Measurements from ENCODE around the gene HOOK1.

HOOK1 gene

DNA sequence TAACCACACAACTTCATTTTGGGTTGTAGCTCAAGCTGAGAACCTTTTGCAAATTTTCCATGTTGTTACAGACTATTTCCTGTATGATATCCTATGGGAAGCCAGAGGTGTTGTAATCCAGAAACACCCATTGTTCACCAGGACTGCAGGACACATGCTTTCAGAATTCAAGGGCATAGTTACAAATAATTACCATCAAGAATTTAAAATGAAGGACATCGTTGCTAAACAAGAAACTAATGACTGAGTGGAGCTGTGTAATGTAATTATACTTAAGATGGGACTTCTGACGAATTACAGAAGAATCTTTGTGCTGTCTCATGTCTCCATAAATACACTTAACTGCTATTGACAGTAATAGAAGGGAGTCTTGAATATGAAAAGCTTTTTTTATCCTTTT is 47.6 kb upstream of the HOOK1 start:
- TF ChIP-seq, protein P1, sequence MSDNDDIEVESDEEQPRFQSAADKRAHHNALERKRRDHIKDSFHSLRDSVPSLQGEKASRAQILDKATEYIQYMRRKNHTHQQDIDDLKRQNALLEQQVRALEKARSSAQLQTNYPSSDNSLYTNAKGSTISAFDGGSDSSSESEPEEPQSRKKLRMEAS (IDR thresholded peaks at IDR 0.05): no peak
- no peak for TF ChIP-seq CEBPB (IDR thresholded peaks at IDR 0.05)

DNA sequence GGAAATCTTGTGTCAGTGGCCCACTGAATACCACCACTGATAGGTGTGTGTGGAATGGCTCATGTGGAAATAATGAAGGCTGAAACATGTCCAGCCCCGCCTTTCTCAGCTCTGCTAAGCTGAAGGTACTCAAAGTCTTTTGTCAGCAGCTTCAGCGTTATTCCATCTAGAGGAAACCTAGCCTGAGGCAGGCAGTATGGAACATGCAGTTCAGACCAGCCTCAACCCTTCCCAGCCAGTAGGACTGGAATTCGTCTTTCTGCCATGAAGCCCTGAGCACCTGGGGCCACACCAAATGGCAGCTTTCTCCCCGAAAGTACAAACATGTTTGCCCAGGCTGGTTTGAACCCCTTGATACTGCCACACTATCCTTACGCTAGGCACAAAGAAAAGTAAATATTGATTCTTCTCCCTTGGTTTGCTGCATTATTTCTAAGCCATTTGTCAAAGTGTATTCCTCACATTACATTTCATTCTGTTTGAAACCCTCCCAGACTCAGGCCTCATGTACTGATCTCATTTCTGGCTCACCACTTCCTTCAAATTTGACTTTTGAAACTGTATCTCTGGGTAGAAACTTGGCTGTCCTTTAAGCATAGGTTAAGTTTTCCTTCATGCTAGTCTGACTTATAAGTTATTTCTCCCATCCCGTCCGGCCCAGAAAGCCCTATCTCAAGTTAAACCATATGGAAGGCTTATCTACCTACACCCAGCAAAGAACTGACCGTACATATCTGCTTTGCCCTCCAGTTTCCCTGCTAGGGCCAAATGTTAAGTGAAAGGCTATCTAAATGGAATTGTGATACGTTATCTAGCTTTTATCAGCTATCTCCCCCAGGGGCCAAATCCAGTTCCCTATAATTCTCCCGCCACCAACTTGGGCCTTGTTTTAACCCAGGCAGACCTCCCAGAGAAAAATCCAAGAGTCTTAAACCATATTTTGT is 45.7 kb upstream of the HOOK1 start:
- no peak for TF ChIP-seq TCF12 (IDR thresholded peaks at IDR 0.05; ENCODE audit: low read depth)
- no peak for TF ChIP-seq CEBPB (IDR thresholded peaks at IDR 0.05)
- no peak for TF ChIP-seq EGR1 (IDR thresholded peaks at IDR 0.05)
- TF ChIP-seq TEAD4 (IDR thresholded peaks at IDR 0.05): no peak
- TF ChIP-seq NFIC (IDR thresholded peaks at IDR 0.05): no peak
- no peak for TF ChIP-seq FOXM1 (IDR thresholded peaks at IDR 0.05; ENCODE audit: borderline replicate concordance, low read depth)
- TF ChIP-seq TAF1 (IDR thresholded peaks at IDR 0.05; ENCODE audit: low read depth): no peak
- TF ChIP-seq, protein P2, sequence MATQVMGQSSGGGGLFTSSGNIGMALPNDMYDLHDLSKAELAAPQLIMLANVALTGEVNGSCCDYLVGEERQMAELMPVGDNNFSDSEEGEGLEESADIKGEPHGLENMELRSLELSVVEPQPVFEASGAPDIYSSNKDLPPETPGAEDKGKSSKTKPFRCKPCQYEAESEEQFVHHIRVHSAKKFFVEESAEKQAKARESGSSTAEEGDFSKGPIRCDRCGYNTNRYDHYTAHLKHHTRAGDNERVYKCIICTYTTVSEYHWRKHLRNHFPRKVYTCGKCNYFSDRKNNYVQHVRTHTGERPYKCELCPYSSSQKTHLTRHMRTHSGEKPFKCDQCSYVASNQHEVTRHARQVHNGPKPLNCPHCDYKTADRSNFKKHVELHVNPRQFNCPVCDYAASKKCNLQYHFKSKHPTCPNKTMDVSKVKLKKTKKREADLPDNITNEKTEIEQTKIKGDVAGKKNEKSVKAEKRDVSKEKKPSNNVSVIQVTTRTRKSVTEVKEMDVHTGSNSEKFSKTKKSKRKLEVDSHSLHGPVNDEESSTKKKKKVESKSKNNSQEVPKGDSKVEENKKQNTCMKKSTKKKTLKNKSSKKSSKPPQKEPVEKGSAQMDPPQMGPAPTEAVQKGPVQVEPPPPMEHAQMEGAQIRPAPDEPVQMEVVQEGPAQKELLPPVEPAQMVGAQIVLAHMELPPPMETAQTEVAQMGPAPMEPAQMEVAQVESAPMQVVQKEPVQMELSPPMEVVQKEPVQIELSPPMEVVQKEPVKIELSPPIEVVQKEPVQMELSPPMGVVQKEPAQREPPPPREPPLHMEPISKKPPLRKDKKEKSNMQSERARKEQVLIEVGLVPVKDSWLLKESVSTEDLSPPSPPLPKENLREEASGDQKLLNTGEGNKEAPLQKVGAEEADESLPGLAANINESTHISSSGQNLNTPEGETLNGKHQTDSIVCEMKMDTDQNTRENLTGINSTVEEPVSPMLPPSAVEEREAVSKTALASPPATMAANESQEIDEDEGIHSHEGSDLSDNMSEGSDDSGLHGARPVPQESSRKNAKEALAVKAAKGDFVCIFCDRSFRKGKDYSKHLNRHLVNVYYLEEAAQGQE (IDR thresholded peaks at IDR 0.05; ENCODE audit: low read depth): no peak
- TF ChIP-seq RAD21 (IDR thresholded peaks at IDR 0.05; ENCODE audit: low read depth): no peak
- no peak for TF ChIP-seq YY1 (IDR thresholded peaks at IDR 0.05; ENCODE audit: low read depth)
- no peak for TF ChIP-seq CREB1 (IDR thresholded peaks at IDR 0.05; ENCODE audit: low read depth)
- TF ChIP-seq ZBTB7A (IDR thresholded peaks at IDR 0.05; ENCODE audit: low read depth): no peak
- TF ChIP-seq, protein P3, sequence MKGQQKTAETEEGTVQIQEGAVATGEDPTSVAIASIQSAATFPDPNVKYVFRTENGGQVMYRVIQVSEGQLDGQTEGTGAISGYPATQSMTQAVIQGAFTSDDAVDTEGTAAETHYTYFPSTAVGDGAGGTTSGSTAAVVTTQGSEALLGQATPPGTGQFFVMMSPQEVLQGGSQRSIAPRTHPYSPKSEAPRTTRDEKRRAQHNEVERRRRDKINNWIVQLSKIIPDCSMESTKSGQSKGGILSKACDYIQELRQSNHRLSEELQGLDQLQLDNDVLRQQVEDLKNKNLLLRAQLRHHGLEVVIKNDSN (IDR thresholded peaks at IDR 0.05): no peak

DNA sequence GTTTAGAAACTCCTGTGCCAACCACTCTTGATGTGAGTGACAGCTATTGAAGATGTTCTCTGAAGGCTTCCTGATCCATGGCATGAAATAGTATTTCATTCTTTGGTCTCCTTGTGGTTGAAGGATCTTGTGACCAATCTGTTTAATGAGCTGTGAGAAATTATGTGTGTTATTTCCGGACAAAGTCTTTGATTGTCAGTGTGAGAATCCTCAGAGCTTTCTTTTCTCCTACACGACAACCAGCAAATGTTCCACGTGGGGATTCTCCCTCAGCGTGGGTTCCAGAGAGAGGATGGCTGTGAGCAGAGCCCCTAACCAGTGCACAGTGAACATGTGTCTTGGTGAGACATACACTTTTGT is 45.0 kb upstream of the HOOK1 start:
- TF ChIP-seq TEAD4 (IDR thresholded peaks at IDR 0.05) (no peak), EGR1 (IDR thresholded peaks at IDR 0.05) (no peak), FOXM1 (IDR thresholded peaks at IDR 0.05; ENCODE audit: borderline replicate concordance, low read depth) (no peak), RAD21 (IDR thresholded peaks at IDR 0.05; ENCODE audit: low read depth) (no peak), ZBTB7A (IDR thresholded peaks at IDR 0.05; ENCODE audit: low read depth) (no peak), NFIC (IDR thresholded peaks at IDR 0.05) (no peak), EP300 (IDR thresholded peaks at IDR 0.05; ENCODE audit: borderline replicate concordance) (no peak), YY1 (IDR thresholded peaks at IDR 0.05; ENCODE audit: low read depth) (no peak)
- TF ChIP-seq, protein P1 (IDR thresholded peaks at IDR 0.05): no peak

DNA sequence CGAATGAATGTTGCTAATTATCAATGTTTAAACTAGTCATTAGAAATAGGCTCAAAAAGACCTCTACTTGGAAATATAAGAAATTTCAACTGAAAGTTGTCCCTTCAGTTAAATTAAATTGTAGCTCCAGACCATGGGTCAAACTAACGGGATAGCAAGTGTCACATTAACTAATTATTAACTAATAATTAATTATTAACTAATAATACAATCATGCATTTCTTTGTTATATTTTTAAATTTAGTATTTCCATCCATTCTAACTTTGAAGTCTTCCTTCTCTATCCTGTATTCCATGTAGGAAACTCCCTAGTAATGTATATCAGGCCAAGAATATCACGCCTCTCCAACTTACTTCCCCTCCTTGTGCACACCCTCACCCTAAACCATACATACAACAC is 43.4 kb upstream of the HOOK1 start:
- no peak for TF ChIP-seq ZBTB7A (IDR thresholded peaks at IDR 0.05; ENCODE audit: low read depth)
- TF ChIP-seq, protein P3 (IDR thresholded peaks at IDR 0.05): no peak
- TF ChIP-seq TCF12 (IDR thresholded peaks at IDR 0.05; ENCODE audit: low read depth): no peak

DNA sequence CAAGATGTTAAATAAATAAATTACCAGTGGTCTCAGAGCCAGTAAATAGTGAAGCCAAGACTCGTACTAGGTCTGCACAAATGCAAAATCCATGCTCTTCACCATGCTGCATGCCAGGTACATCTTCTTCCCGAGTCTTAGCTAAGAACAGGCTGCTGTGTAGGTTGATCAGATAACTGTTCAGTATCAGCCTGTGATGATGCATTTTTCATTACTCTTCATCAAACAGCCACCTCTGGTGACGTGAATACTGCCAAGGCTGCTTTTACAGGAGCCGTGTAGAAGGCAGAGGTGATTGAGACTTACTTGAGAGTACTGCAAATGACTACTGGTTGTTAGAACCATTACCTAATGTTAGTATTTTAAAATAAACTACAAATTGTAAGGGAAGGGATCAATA is 39.3 kb upstream of the HOOK1 start:
- no peak for TF ChIP-seq EGR1 (IDR thresholded peaks at IDR 0.05)
- no peak for TF ChIP-seq NFIC (IDR thresholded peaks at IDR 0.05)
- TF ChIP-seq, protein P3 (IDR thresholded peaks at IDR 0.05): no peak
- TF ChIP-seq ZBTB7A (IDR thresholded peaks at IDR 0.05; ENCODE audit: low read depth): no peak
- TF ChIP-seq TAF1 (IDR thresholded peaks at IDR 0.05; ENCODE audit: low read depth): no peak
- TF ChIP-seq, protein P1 (IDR thresholded peaks at IDR 0.05): no peak
- TF ChIP-seq EP300 (IDR thresholded peaks at IDR 0.05; ENCODE audit: borderline replicate concordance): no peak
- TF ChIP-seq TEAD4 (IDR thresholded peaks at IDR 0.05): no peak
- TF ChIP-seq, protein P2 (IDR thresholded peaks at IDR 0.05; ENCODE audit: low read depth): no peak
- no peak for TF ChIP-seq RAD21 (IDR thresholded peaks at IDR 0.05; ENCODE audit: low read depth)
- no peak for TF ChIP-seq TCF12 (IDR thresholded peaks at IDR 0.05; ENCODE audit: low read depth)
- TF ChIP-seq CREB1 (IDR thresholded peaks at IDR 0.05; ENCODE audit: low read depth): no peak
- TF ChIP-seq CEBPB (IDR thresholded peaks at IDR 0.05): no peak
- TF ChIP-seq YY1 (IDR thresholded peaks at IDR 0.05; ENCODE audit: low read depth): no peak
- no peak for TF ChIP-seq FOXM1 (IDR thresholded peaks at IDR 0.05; ENCODE audit: borderline replicate concordance, low read depth)
